SK-N-MC (cell line): ENCODE results near the gene HS2ST1.

Source experiments
- DNase-seq: peaks from one replicate; pipeline ENCODE4 v3.0.0-alpha.2; 2011; ENCODE audit warnings: low read depth, low spot score
- H3K27ac ChIP-seq: fragments of 200-600 bp; sonication (generic); 2 replicates; pipeline ENCODE4 v1.5.1; 2016; ENCODE audit warnings: mixed run types
- H3K36me3 ChIP-seq: fragments of 200-600 bp; sonication (generic); 2 replicates; pipeline ENCODE4 v1.6.1; 2017; ENCODE audit warnings: antibody characterized with exemption, low read length, mixed read lengths; ENCODE audit not compliant: insufficient read depth
- H3K4me3 ChIP-seq: fragments of 200-600 bp; sonication (generic); 2 replicates; pipeline ENCODE4 v1.5.1; 2016
- H3K9ac ChIP-seq: fragments of 200-600 bp; sonication (generic); 2 replicates; pipeline ENCODE4 v1.8.0; 2017; ENCODE audit warnings: mixed run types, mixed read lengths; ENCODE audit not compliant: insufficient read length
- H3K9me3 ChIP-seq: fragments of 200-600 bp; sonication (generic); 2 replicates; pipeline ENCODE4 v1.6.1; 2017; ENCODE audit warnings: low read depth, mild to moderate bottlenecking, antibody characterized with exemption, low read length, moderate library complexity, mixed read lengths
- EZH2 ChIP-seq: fragments of 200-600 bp; sonication (generic); IDR thresholded peaks from one replicate; pipeline ENCODE4 v1.6.1; 2017; ENCODE audit warnings: antibody characterized with exemption
- FOXP2 ChIP-seq: optimal IDR thresholded peaks from 2 replicates; pipeline ENCODE3; 2011; ENCODE audit warnings: mild to moderate bottlenecking, moderate library complexity; ENCODE audit not compliant: insufficient read depth; ENCODE audit errors: extremely low read length, control extremely low read depth
- POLR2AphosphoS5 ChIP-seq: IDR thresholded peaks from 2 replicates; pipeline ENCODE4 v1.6.1; 2012; ENCODE audit warnings: mild to moderate bottlenecking, low read depth, low read length, borderline replicate concordance

HS2ST1 gene

GRCh38 chr1:87042111-87042811 is 127.8 kb downstream of the HS2ST1 start:
- Histone ChIP-seq H3K9ac (no peak overlapping the region), H3K27ac (no peak overlapping the region; the same call in 1 of the 2 replicates), H3K4me3 (peak overlapping the region; percentile 16; the same call in 1 of the 2 replicates), H3K9me3 (no peaks in the 10 kb centered on the region), H3K36me3 (no peaks in the 10 kb centered on the region)
- no peak for DNase-seq
- TF ChIP-seq FOXP2 = no peak
- TF ChIP-seq POLR2AphosphoS5 = no peak
- no peak for TF ChIP-seq EZH2

GRCh38 chr1:87044424-87044823 is 130.0 kb downstream of the HS2ST1 start:
- Histone ChIP-seq H3K9ac (no peak overlapping the region), H3K36me3 (no peaks in the 10 kb centered on the region), H3K9me3 (no peaks in the 10 kb centered on the region), H3K27ac (no peak overlapping the region), H3K4me3 (no peak overlapping the region)
- DNase-seq = no peak
- no peak for TF ChIP-seq EZH2
- TF ChIP-seq POLR2AphosphoS5 = no peak
- TF ChIP-seq FOXP2 = no peak

GRCh38 chr1:87044840-87045239 is 130.4 kb downstream of the HS2ST1 start:
- DNase-seq = no peak
- Histone ChIP-seq H3K9ac (no peak overlapping the region), H3K4me3 (no peak overlapping the region), H3K9me3 (no peaks in the 10 kb centered on the region), H3K27ac (no peak overlapping the region), H3K36me3 (no peaks in the 10 kb centered on the region)
- no peak for TF ChIP-seq EZH2
- no peak for TF ChIP-seq FOXP2
- TF ChIP-seq POLR2AphosphoS5 = no peak

GRCh38 chr1:87045761-87046304 is 131.4 kb downstream of the HS2ST1 start:
- Histone ChIP-seq H3K9me3 (no peaks in the 10 kb centered on the region), H3K27ac (no peak overlapping the region), H3K9ac (no peak overlapping the region), H3K36me3 (no peaks in the 10 kb centered on the region), H3K4me3 (no peak overlapping the region)
- TF ChIP-seq EZH2 (no peak), POLR2AphosphoS5 (no peak), FOXP2 (no peak)
- DNase-seq = no peak

DNA sequence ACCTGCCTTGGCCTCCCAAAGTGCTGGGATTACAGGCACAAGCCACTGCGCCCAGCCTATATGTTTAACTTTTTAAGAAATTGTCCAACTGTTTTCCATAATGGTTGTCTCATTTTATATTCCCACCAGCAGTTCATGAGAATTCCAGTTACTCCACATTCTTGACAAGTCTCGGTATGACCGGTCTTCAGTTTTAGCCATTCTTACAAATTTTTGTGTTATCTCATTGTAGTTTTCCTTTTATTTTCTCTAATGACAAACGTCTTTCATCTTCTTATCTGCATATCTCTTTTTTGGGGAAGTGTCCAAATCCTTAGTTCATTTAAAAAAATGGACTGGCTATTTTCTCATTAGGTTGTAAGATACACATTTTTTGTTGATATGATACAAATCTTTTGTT is 132.5 kb downstream of the HS2ST1 start:
- no peak for DNase-seq
- Histone ChIP-seq H3K36me3 (no peaks in the 10 kb centered on the region), H3K9ac (no peak overlapping the region)

DNA sequence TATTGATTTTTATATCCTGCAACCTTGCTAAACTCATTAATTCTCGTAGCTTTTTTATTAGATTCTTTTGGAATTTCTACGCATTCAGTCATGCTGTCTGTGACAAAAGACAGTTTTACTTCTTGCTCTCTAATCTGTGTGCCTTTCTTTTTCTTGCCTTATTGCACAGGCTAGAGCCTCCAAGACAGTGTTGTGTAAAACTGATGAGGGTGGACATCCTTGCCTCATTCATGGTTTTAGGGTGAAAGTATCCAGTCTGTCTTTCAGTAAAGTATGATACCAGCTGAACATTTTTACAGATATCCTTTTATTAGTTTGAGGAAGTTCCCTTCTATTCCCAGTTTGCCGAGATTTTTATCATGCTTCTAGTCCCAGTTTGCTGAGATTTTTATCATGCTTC is 133.8 kb downstream of the HS2ST1 start:
- no peak for DNase-seq
- H3K36me3 ChIP-seq = no peaks in the 10 kb centered on the region
- no peak overlapping the region for H3K4me3 ChIP-seq
- H3K27ac ChIP-seq = no peak overlapping the region
- TF ChIP-seq FOXP2 = no peak
- no peak for TF ChIP-seq EZH2
- no peak for TF ChIP-seq POLR2AphosphoS5
- no peak overlapping the region for H3K9ac ChIP-seq
- H3K9me3 ChIP-seq = no peaks in the 10 kb centered on the region

More for the DNA sequence above, 132.5 kb downstream of the HS2ST1 start:
- H3K9me3 ChIP-seq = no peaks in the 10 kb centered on the region
- H3K4me3 ChIP-seq = no peak overlapping the region
- H3K27ac ChIP-seq = no peak overlapping the region
- TF ChIP-seq EZH2 = no peak
- TF ChIP-seq FOXP2 = no peak
- no peak for TF ChIP-seq POLR2AphosphoS5

- H3K9me3 ChIP-seq = no peaks in the 10 kb centered on the region
- H3K36me3 ChIP-seq = no peaks in the 10 kb centered on the region
- TF ChIP-seq EZH2 = no peak
- no peak for TF ChIP-seq POLR2AphosphoS5
- TF ChIP-seq FOXP2 = no peak
- DNase-seq = no peak
- no peak overlapping the region for H3K27ac ChIP-seq
- H3K9ac ChIP-seq = no peak overlapping the region
- no peak overlapping the region for H3K4me3 ChIP-seq
Observed at GRCh38 chr1:87051965-87052364, 137.5 kb downstream of the HS2ST1 start.

GRCh38 chr1:87052400-87052799 is 138.0 kb downstream of the HS2ST1 start:
- no peak for DNase-seq
- Histone ChIP-seq H3K9me3 (no peaks in the 10 kb centered on the region), H3K36me3 (no peaks in the 10 kb centered on the region), H3K27ac (no peak overlapping the region), H3K4me3 (no peak overlapping the region), H3K9ac (no peak overlapping the region)
- TF ChIP-seq POLR2AphosphoS5 = no peak
